Epithelial cell of alveolus of lung (primary cell): ENCODE measurements around the gene PGBD2. TPM values are rescaled to one million over a fixed set of nuclear protein-coding genes. Genes with fewer than 3 reads are reported as not detected.

Experiments
- total RNA-seq: library from RNA; depleted of rRNA; stranded (reverse); fragments of >200 nt; gene quantifications from 2 replicates; pipeline ENCODE4 v1.2.1, GENCODE V29; 2015

PGBD2 gene
- total RNA-seq, result 2.1 and 7.3 TPM in 2 replicates

GRCh38 chr1:248906009-248906752, at the start of gene PGBD2:
TSS of gene PGBD2 (plus strand) at chr1:248906235. CDS start at chr1:248913863, 7,628 bp downstream.

GRCh38 chr1:248858891-248859889, 46.8 kb upstream of the PGBD2 start, which contains the start of gene ZNF692:
TSS of gene ZNF692 (minus strand) at chr1:248859085. CDS start at chr1:248858309, 776 bp downstream.

Other genes starting within 250 kb of the PGBD2 start
- gene OR14I1, start 203.5 kb upstream of the PGBD2 start, total RNA-seq, result not detected in 2 replicates
- gene LYPD8, start 150.5 kb upstream of the PGBD2 start, total RNA-seq, result not detected in 2 replicates
- 18.5 and 26.3 TPM in 2 replicates for gene SH3BP5L, start 80.3 kb upstream of the PGBD2 start, total RNA-seq
- gene ZNF672, start 68.0 kb upstream of the PGBD2 start, total RNA-seq, result 22.2 and 23.7 TPM in 2 replicates
- gene ZNF692, start 47.1 kb upstream of the PGBD2 start, total RNA-seq, result 5.2 and 10.8 TPM in 2 replicates